Measurements from ENCODE around the gene TOP2A.
"Not testable (repeated sequence)": the region's sequence is repeated elsewhere in the genome, so short reads cannot be mapped to it uniquely, and the experiment has no call there.

Gene TOP2A

GRCh38 chr17:40372031-40372430 is 45.7 kb downstream of the TOP2A start:
- Histone ChIP-seq H3K9ac (ENCODE audit: low read depth, low read length) (no peak overlapping the region), H3K4me2 (ENCODE audit: insufficient read depth, low read length) (no peak overlapping the region), H4K20me1 (ENCODE audit: insufficient read depth, low read length) (no peaks in the 10 kb centered on the region), H3K4me1 (ENCODE audit: insufficient read depth, low read length) (no peaks in the 10 kb centered on the region), H3K79me2 (ENCODE audit: insufficient read depth, low read length) (no peaks in the 10 kb centered on the region), H3K36me3 (ENCODE audit: insufficient read depth, low read length) (no peaks in the 10 kb centered on the region), H3K27ac (ENCODE audit: low read length) (no peak overlapping the region), H3K4me3 (ENCODE audit: low read depth in 1 of 2, low read length in 2 of 2) (no peak overlapping the region), H3K9me3 (ENCODE audit: insufficient read depth, low read length, severe bottlenecking) (no peaks in the 10 kb centered on the region), H3K27me3 (ENCODE audit: insufficient read depth, low read length, poor library complexity) (no peaks in the 10 kb centered on the region), H2AFZ (ENCODE audit: low read depth, low read length) (no peak overlapping the region)
- ATAC-seq (ENCODE audit: insufficient read depth, low read depth) (no peak), DNase-seq (no peak)
- no peak for TF ChIP-seq EZH2 (IDR thresholded peaks at IDR 0.05; ENCODE audit: borderline replicate concordance, low read depth, low read length, severe bottlenecking)
- TF ChIP-seq CTCF (IDR thresholded peaks at IDR 0.05; ENCODE audit: borderline replicate concordance, extremely low read depth, low read length, poor library complexity, severe bottlenecking), result no peak

GRCh38 chr17:40371261-40371929 is 46.3 kb downstream of the TOP2A start:
- DNase-seq (peak; percentile 62), ATAC-seq (ENCODE audit: insufficient read depth, low read depth) (peak; percentile 91)
- Histone ChIP-seq H3K9me3 (ENCODE audit: insufficient read depth, low read length, severe bottlenecking) (no peaks in the 10 kb centered on the region), H3K36me3 (ENCODE audit: insufficient read depth, low read length) (no peaks in the 10 kb centered on the region), H3K79me2 (ENCODE audit: insufficient read depth, low read length) (no peaks in the 10 kb centered on the region), H3K27ac (ENCODE audit: low read length) (no peak overlapping the region), H3K27me3 (ENCODE audit: insufficient read depth, low read length, poor library complexity) (no peaks in the 10 kb centered on the region), H2AFZ (ENCODE audit: low read depth, low read length) (no peak overlapping the region), H3K4me3 (ENCODE audit: low read depth in 1 of 2, low read length in 2 of 2) (no peak overlapping the region), H3K9ac (ENCODE audit: low read depth, low read length) (no peak overlapping the region), H3K4me1 (ENCODE audit: insufficient read depth, low read length) (0 out of 2 replicates have a peak, but pooled peaks cover 1% of the 10 kb centered on the region), H4K20me1 (ENCODE audit: insufficient read depth, low read length) (no peaks in the 10 kb centered on the region), H3K4me2 (ENCODE audit: insufficient read depth, low read length) (no peak overlapping the region)
- TF ChIP-seq CTCF (IDR thresholded peaks at IDR 0.05; ENCODE audit: borderline replicate concordance, extremely low read depth, low read length, poor library complexity, severe bottlenecking), result no peak
- no peak for TF ChIP-seq EZH2 (IDR thresholded peaks at IDR 0.05; ENCODE audit: borderline replicate concordance, low read depth, low read length, severe bottlenecking)

GRCh38 chr17:40369923-40370322 is 47.8 kb downstream of the TOP2A start:
- ATAC-seq (ENCODE audit: insufficient read depth, low read depth), result no peak

GRCh38 chr17:40367728-40368127 is 50.0 kb downstream of the TOP2A start:
- not testable (repeated sequence) for H2AFZ ChIP-seq (ENCODE audit: low read depth, low read length); DNase-seq; H3K27me3 ChIP-seq (ENCODE audit: insufficient read depth, low read length, poor library complexity); H3K4me3 ChIP-seq (ENCODE audit: low read depth in 1 of 2, low read length in 2 of 2); H3K9ac ChIP-seq (ENCODE audit: low read depth, low read length); H3K79me2 ChIP-seq (ENCODE audit: insufficient read depth, low read length); H3K27ac ChIP-seq (ENCODE audit: low read length); H4K20me1 ChIP-seq (ENCODE audit: insufficient read depth, low read length); ATAC-seq (ENCODE audit: insufficient read depth, low read depth); H3K9me3 ChIP-seq (ENCODE audit: insufficient read depth, low read length, severe bottlenecking); H3K4me2 ChIP-seq (ENCODE audit: insufficient read depth, low read length); H3K36me3 ChIP-seq (ENCODE audit: insufficient read depth, low read length)
- H3K4me1 ChIP-seq (ENCODE audit: insufficient read depth, low read length), result peaks cover 16% of the 10 kb centered on the region

More at GRCh38 chr17:40369923-40370322, 47.8 kb downstream of the TOP2A start:
- no peaks in the 10 kb centered on the region for H3K36me3 ChIP-seq (ENCODE audit: insufficient read depth, low read length)
- no peak overlapping the region for H3K4me2 ChIP-seq (ENCODE audit: insufficient read depth, low read length)
- H4K20me1 ChIP-seq (ENCODE audit: insufficient read depth, low read length), result no peaks in the 10 kb centered on the region
- no peak overlapping the region for H3K4me3 ChIP-seq (ENCODE audit: low read depth in 1 of 2, low read length in 2 of 2)
- H3K4me1 ChIP-seq (ENCODE audit: insufficient read depth, low read length), result 0 out of 2 replicates have a peak, but pooled peaks cover 4% of the 10 kb centered on the region
- H3K9ac ChIP-seq (ENCODE audit: low read depth, low read length), result no peak overlapping the region
- H3K27me3 ChIP-seq (ENCODE audit: insufficient read depth, low read length, poor library complexity), result no peaks in the 10 kb centered on the region
- TF ChIP-seq CTCF (IDR thresholded peaks at IDR 0.05; ENCODE audit: borderline replicate concordance, extremely low read depth, low read length, poor library complexity, severe bottlenecking) (no peak), EZH2 (IDR thresholded peaks at IDR 0.05; ENCODE audit: borderline replicate concordance, low read depth, low read length, severe bottlenecking) (no peak)
- no peak overlapping the region for H3K27ac ChIP-seq (ENCODE audit: low read length)
- no peaks in the 10 kb centered on the region for H3K79me2 ChIP-seq (ENCODE audit: insufficient read depth, low read length)
- H2AFZ ChIP-seq (ENCODE audit: low read depth, low read length), result no peak overlapping the region
- no peaks in the 10 kb centered on the region for H3K9me3 ChIP-seq (ENCODE audit: insufficient read depth, low read length, severe bottlenecking)
- DNase-seq, result no peak

Measured in DND-41 (cell line).